Measurements from ENCODE around the gene EDIL3.

- TF ChIP-seq POLR2AphosphoS5 (IDR thresholded peaks at IDR 0.05; ENCODE audit: low read depth, low read length) (no peak), USF2 (IDR thresholded peaks at IDR 0.05; ENCODE audit: low read length) (no peak), CTCF (IDR thresholded peaks at IDR 0.05; ENCODE audit: control extremely low read depth in 1 of 3, insufficient read depth in 1 of 3, low read depth in 1 of 3, low read length in 3 of 3) (no peak), MAX (IDR thresholded peaks at IDR 0.05) (no peak), MAFK (IDR thresholded peaks at IDR 0.05; ENCODE audit: low read depth, low read length) (no peak), RAD21 (IDR thresholded peaks at IDR 0.05 in 1 of 2, conservative IDR thresholded peaks at IDR 0.05 in 1 of 2; ENCODE audit: low read depth in 2 of 2, low read length in 2 of 2) (no peak), EZH2 (IDR thresholded peaks at IDR 0.05; ENCODE audit: low read depth, low read length, severe bottlenecking) (no peak), YY1 (IDR thresholded peaks at IDR 0.05; ENCODE audit: low read depth, low read length) (no peak)
Observed at GRCh38 chr5:84287951-84288350, 96.7 kb downstream of the EDIL3 start.

All from H1 (cell line).